ENCODE results near the gene VIL1.
A peak's percentile ranks its signal among the peaks of the same experiment; 100 is the strongest.

Gene VIL1

GRCh38 chr2:218406949-218407618, 11.8 kb upstream of the VIL1 start:
- DNase-seq, result peak; percentile 77

GRCh38 chr2:218407717-218408116, 11.2 kb upstream of the VIL1 start:
- no peak for DNase-seq

DNA sequence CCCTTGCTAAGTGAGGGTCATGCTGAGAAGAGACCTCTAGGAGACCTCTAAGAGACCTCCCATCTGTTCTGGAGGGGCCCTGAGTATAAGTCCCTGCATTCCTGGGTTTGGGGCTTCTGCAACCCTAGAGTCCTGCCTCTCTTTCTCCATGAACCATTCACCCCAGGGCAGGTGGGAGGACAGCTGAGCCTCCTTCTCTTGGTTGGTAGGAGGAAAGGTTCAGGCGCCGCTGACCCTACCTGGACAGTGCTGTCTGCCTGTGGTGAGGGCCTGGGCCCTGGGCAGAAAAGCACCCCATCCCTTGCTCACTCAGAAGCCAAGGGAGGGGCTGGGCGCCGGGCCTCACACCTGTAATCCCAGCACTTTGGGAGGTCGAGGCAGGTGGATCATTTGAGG, 604 bp upstream of the VIL1 start:
- no peak for DNase-seq

DNA sequence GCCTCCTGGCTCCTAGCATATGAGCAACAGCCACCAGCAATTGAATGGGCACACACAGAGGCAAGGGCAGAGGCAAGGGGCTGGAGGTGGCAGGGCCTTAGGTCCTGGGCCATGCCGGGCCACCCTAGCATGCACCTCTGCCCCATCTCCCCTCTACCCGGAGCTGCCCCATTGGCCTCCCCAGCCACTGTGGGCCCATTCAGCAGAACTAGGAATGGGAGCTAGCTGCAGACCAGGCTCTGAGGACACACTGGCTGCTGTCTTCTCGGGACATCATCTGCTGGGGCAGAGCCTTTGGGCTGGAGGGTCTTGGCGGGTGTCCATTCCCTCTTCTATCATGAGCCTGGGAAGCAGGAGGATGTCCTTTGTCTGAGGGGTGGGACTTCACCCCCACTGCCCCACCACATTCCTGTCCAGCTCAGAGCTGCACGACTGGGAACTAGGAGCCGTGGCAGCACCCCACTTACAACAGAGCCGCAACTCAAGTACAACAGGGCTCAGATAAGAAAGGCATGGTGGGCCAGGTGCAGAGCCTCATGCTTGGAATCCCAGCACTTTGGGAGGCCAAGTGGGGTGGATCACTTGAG, 800 bp downstream of the VIL1 start:
- DNase-seq, result no peak

DNA sequence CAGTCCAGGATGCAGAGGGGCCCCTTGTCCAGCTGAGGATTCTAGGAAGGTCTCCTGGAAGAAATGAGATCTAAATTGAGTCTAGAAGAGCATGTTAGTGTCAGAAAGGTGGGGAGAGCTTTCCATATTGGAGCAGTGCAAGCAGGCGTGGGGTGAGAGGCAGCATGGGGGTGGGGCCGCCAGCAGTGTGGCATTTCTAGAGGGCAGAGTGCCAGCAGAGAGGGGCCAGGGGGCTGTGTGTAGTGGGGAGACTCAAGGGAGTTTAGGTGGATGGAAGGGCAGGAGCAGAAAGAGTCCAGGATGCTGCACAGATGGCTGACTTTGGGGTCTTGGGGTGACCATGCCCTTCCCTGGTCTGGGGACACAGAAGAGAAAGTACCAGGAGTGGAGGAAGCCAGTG, 2.1 kb downstream of the VIL1 start:
- no peak for DNase-seq

- DNase-seq, result no peak
Measured at GRCh38 chr2:218422403-218423086, 3.6 kb downstream of the VIL1 start.

- DNase-seq, result no peak
Measured at GRCh38 chr2:218423584-218423983, 4.7 kb downstream of the VIL1 start.

- no peak for DNase-seq
Measured at GRCh38 chr2:218425531-218425930, 6.6 kb downstream of the VIL1 start.

- DNase-seq, result no peak
Measured at GRCh38 chr2:218427741-218428140, 8.8 kb downstream of the VIL1 start.

DNA sequence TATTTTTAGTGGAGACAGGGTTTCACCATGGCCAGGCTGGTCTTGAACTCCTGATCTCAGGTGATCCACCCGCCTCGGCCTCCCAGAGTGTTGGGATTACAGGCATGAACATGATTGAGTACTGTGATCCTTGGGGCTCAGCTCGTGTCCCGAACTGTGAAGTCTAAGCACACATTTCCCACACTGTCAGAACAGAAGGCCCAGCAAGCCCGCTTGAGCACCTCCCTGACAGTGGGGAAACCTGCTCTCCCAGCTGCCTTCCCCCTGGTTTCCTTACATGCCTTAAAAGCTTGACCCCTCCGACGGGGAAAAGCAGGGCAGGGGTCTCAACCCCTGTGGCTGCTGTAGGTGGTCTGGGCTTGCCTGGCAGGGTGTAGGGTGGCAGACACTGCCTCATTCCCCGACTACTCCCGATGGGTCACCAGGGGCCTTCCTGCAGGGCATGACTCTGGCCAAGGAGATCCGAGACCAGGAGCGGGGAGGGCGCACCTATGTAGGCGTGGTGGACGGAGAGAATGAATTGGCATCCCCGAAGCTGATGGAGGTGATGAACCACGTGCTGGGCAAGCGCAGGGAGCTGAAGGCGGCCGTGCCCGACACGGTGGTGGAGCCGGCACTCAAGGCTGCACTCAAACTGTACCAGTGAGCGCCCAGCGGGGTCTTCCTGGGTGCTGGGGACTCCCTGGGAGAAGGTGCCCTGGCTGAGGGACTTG, 10.1 kb downstream of the VIL1 start:
- no peak for DNase-seq

GRCh38 chr2:218429911-218430692, 11.2 kb downstream of the VIL1 start:
- no peak for DNase-seq

GRCh38 chr2:218430721-218431120, 11.8 kb downstream of the VIL1 start:
- no peak for DNase-seq

DNA sequence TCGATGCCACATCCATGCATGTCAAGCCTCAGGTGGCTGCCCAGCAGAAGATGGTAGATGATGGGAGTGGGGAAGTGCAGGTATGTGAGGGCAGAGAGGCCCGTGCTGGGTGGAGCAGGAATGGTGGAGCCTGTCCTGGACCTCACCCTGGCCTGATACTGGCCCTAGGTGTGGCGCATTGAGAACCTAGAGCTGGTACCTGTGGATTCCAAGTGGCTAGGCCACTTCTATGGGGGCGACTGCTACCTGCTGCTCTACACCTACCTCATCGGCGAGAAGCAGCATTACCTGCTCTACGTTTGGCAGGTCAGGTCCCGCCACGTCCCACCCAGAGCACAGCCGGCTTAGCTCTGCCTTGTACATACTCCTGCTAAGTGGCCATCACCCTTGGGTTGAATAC, 13.0 kb downstream of the VIL1 start:
- DNase-seq, result no peak

- DNase-seq, result no peak
Measured at GRCh38 chr2:218432676-218433365, 13.9 kb downstream of the VIL1 start.

DNA sequence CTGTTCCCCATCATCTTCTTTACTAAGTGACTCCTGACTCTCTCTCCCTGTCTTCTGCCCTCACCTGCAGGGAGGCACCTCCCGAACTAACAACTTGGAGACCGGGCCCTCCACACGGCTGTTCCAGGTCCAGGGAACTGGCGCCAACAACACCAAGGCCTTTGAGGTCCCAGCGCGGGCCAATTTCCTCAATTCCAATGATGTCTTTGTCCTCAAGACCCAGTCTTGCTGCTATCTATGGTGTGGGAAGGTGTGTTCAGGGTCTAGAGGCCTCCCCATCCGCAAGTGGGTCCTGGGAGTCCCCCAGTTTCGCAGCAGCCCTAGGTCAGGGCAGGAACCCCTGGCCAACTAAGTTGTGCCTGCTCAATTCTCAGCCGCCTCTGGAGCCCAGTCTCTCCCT, 15.5 kb downstream of the VIL1 start:
- DNase-seq, result no peak

DNA sequence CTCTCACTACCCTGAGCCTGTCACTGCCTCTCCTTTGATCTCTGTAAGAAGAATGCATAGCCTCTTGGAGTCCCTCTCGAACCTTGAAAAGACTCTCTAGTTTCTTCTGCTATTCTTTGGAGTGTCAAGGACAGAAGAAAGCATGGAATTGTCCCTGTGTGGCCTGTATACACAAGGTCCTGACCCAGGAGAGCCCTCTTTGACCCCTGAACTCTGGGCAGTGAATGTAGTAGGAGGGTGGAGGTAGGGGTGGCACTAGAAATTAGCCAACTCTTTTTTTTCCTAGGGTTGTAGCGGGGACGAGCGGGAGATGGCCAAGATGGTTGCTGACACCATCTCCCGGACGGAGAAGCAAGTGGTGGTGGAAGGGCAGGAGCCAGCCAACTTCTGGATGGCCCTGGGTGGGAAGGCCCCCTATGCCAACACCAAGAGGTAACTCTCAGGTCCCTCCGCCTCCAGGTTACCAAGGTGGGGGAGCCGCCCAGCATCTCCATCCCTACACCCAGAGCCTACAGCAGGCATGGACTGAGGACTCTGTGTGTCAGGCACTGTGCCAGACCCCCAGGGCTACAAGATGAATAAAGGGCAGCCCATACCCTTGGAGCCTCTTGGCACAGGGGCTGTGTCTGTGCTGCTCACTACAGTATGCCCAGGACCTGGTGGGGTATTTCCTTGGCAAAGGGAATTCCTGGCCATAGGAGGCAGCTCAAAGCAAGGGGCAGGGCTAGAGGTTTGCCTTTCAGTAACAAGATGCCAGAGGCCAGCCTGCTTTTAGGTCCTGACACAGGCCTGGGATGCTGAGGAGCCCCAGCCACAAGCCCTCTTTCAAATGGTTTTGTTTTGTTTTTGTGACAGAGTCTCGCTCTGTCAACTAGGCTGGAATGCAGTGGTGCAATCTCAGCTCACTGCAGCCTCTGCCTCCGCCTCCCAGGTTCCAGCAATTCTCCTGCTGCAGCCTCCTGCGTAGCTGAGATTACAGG, 16.4 kb downstream of the VIL1 start:
- no peak for DNase-seq

GRCh38 chr2:218436992-218437391, 18.1 kb downstream of the VIL1 start:
- DNase-seq, result no peak

DNA sequence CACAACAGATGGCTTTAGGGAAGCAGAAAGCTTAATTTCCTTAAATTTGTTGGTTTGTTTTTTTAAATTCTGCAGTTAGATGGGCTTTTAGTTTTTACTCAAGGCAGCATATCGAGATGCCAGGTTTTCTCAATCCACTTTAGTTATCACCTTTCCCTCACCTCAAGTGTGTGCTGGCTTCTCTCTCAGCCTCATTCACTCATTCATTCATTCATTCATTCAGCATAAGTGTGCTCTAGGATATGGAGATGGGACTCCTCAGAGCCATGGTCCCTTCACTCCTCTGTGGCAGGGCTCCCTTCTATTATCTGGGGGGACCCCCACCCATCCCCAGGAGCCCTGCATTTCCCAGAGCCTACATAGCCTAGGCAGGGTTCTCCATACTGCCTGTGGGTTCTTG, 19.0 kb downstream of the VIL1 start:
- no peak for DNase-seq

GRCh38 chr2:218438596-218438995, 19.7 kb downstream of the VIL1 start:
- DNase-seq, result no peak

DNA sequence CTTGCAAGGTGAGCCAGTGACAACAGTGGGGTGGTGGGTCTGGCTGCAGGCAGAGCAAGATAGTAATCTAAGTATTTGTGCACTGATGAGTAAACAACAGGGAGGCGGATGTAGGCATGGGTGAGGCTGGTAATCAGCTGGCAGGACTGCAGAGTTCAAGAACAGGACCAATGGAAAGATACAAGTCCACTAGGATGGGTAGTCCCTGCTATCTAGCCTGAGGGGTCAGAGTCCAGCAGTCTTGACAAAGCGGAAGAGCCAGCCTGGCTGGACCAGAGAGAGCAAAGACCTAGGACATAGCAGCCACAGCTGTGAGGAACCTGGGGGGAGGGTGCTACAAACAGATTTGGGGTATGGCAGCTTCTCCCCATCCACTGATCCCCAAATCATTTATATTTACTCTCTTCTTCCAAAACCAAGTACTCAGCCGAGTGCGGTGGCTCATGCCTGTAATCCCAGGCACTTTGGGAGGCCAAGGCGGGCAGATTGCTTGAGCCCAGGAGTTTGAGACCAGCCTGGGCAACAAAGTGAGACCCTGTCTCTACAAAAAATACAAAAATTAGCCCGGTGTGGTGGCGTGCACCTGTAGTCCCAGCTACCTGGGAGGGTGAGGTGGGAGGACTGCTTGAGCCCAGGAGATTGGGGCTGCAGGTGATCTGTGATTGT, 25.9 kb downstream of the VIL1 start:
- no peak for DNase-seq

GRCh38 chr2:218445602-218446001, 26.7 kb downstream of the VIL1 start:
- DNase-seq, result no peak

All from stimulated activated CD8-positive, alpha-beta memory T cell treated with anti-CD3 and anti-CD28 coated beads, Interleukin-4, amount 100 ng/mL, for 48 hours (primary cell).